Measurements from ENCODE around the gene NAALADL2. TPM values are rescaled to one million over a fixed set of nuclear protein-coding genes. Genes with fewer than 3 reads are reported as not detected.

NAALADL2 gene
- polyA plus RNA-seq, 1 donor: 5.9 TPM

GRCh38 chr3:175200391-175201095, 341.4 kb downstream of the NAALADL2 start:
- DNase-seq (ENCODE audit: low read depth): peak; percentile 71

- DNase-seq (ENCODE audit: low read depth): no peak
These were observed 348.2 kb downstream of the NAALADL2 start for GRCh38 chr3:175207361-175207760.

GRCh38 chr3:175208326-175208725, 349.2 kb downstream of the NAALADL2 start:
- no peak for DNase-seq (ENCODE audit: low read depth)

GRCh38 chr3:175211466-175211865, 352.3 kb downstream of the NAALADL2 start:
- no peak for DNase-seq (ENCODE audit: low read depth)

GRCh38 chr3:175212896-175213295, 353.8 kb downstream of the NAALADL2 start:
- no peak for DNase-seq (ENCODE audit: low read depth)

- no peak for DNase-seq (ENCODE audit: low read depth)
These were observed 355.1 kb downstream of the NAALADL2 start for GRCh38 chr3:175214216-175214615.

- no peak for DNase-seq (ENCODE audit: low read depth)
These were observed 356.7 kb downstream of the NAALADL2 start for GRCh38 chr3:175215833-175216232.

- DNase-seq (ENCODE audit: low read depth): no peak
These were observed 363.2 kb downstream of the NAALADL2 start for GRCh38 chr3:175222356-175222755.

- DNase-seq (ENCODE audit: low read depth): no peak
These were observed 364.9 kb downstream of the NAALADL2 start for GRCh38 chr3:175224051-175224450.

- DNase-seq (ENCODE audit: low read depth): no peak
These were observed 367.3 kb downstream of the NAALADL2 start for GRCh38 chr3:175226444-175226843.

GRCh38 chr3:175227126-175227525, 368.0 kb downstream of the NAALADL2 start:
- DNase-seq (ENCODE audit: low read depth): no peak

GRCh38 chr3:175233957-175234940, 375.1 kb downstream of the NAALADL2 start:
- no peak for DNase-seq (ENCODE audit: low read depth)

- DNase-seq (ENCODE audit: low read depth): no peak
These were observed 379.7 kb downstream of the NAALADL2 start for GRCh38 chr3:175238801-175239200.

- peak; percentile 41 for DNase-seq (ENCODE audit: low read depth)
These were observed 381.8 kb downstream of the NAALADL2 start for GRCh38 chr3:175240921-175241320.

- peak; percentile 60 for DNase-seq (ENCODE audit: low read depth)
These were observed 383.1 kb downstream of the NAALADL2 start for GRCh38 chr3:175242243-175242642.

GRCh38 chr3:175246234-175246633, 387.1 kb downstream of the NAALADL2 start:
- DNase-seq (ENCODE audit: low read depth): no peak

GRCh38 chr3:175246766-175247165, 387.6 kb downstream of the NAALADL2 start:
- DNase-seq (ENCODE audit: low read depth): no peak

GRCh38 chr3:175247629-175248028, 388.5 kb downstream of the NAALADL2 start:
- no peak for DNase-seq (ENCODE audit: low read depth)

GRCh38 chr3:175248832-175249231, 389.7 kb downstream of the NAALADL2 start:
- no peak for DNase-seq (ENCODE audit: low read depth)

GRCh38 chr3:175255698-175256097, 396.6 kb downstream of the NAALADL2 start:
- peak; percentile 60 for DNase-seq (ENCODE audit: low read depth)

- DNase-seq (ENCODE audit: low read depth): no peak
These were observed 398.0 kb downstream of the NAALADL2 start for GRCh38 chr3:175257123-175257522.

- no peak for DNase-seq (ENCODE audit: low read depth)
These were observed 399.6 kb downstream of the NAALADL2 start for GRCh38 chr3:175258763-175259162.

Measured in forelimb muscle (tissue), 1 donor.